Measurements from ENCODE around the gene SPATA2L.

Gene SPATA2L

DNA sequence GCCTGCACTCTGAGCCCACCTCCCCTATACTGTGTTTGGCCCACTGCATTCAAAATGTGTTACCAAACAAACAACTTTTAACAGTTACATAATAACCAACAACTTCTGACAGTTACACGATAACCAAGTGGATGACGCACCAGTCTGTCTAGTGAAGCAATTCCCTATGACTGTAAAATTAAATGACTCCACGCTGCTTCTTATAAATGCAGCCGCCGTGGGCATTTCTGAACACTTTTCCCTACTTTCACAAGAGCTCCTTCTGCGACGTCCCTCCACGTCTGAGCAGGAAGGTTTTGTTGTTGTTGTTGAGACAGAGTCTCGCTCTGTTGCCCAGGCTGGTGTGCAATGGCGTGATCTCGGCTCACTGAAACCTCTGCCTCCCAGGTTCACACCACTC lies 47.4 kb upstream of the SPATA2L start:
- TF ChIP-seq CTCF (IDR thresholded peaks at IDR 0.05; ENCODE audit: insufficient read depth, low read length): no peak
- TF ChIP-seq SPI1 (IDR thresholded peaks at IDR 0.05; ENCODE audit: borderline replicate concordance, low read depth): no peak
- H3K27ac ChIP-seq (replicated peaks): no peak overlapping the region
- H3K4me3 ChIP-seq (replicated peaks; ENCODE audit: insufficient read depth, low read length): no peak overlapping the region
- H3K27me3 ChIP-seq (ENCODE audit: insufficient read depth, poor library complexity, severe bottlenecking): no peaks in the 10 kb centered on the region
- DNase-seq (ENCODE audit: low read depth in 1 of 2, low spot score in 1 of 2): no peak

DNA sequence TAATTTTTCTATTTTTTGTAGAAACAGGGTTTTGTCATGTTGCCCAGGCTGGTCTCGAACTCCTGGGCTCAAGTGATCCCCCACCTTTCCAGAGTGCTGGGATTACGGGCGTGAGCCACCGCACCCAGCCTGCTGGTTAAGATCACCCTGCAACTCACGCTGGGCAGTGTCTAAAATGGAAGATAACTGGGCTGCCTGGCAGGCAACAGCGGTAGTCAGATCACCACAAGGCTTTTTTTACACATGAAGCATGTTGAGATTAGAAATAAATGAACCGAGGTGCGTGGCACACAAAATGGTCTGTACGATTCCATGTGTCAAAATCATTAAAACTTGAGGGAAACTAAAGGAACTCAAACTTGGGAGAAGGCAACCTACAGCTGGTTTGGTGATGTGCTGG lies 46.6 kb upstream of the SPATA2L start:
- no peak for DNase-seq (ENCODE audit: low read depth in 1 of 2, low spot score in 1 of 2)
- no peak for TF ChIP-seq POLR2AphosphoS5 (IDR thresholded peaks at IDR 0.05; ENCODE audit: low read depth)
- TF ChIP-seq, protein P1, sequence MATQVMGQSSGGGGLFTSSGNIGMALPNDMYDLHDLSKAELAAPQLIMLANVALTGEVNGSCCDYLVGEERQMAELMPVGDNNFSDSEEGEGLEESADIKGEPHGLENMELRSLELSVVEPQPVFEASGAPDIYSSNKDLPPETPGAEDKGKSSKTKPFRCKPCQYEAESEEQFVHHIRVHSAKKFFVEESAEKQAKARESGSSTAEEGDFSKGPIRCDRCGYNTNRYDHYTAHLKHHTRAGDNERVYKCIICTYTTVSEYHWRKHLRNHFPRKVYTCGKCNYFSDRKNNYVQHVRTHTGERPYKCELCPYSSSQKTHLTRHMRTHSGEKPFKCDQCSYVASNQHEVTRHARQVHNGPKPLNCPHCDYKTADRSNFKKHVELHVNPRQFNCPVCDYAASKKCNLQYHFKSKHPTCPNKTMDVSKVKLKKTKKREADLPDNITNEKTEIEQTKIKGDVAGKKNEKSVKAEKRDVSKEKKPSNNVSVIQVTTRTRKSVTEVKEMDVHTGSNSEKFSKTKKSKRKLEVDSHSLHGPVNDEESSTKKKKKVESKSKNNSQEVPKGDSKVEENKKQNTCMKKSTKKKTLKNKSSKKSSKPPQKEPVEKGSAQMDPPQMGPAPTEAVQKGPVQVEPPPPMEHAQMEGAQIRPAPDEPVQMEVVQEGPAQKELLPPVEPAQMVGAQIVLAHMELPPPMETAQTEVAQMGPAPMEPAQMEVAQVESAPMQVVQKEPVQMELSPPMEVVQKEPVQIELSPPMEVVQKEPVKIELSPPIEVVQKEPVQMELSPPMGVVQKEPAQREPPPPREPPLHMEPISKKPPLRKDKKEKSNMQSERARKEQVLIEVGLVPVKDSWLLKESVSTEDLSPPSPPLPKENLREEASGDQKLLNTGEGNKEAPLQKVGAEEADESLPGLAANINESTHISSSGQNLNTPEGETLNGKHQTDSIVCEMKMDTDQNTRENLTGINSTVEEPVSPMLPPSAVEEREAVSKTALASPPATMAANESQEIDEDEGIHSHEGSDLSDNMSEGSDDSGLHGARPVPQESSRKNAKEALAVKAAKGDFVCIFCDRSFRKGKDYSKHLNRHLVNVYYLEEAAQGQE (IDR thresholded peaks at IDR 0.05; ENCODE audit: insufficient replicate concordance, low read depth): no peak
- TF ChIP-seq GABPA (IDR thresholded peaks at IDR 0.05; ENCODE audit: low read depth): no peak
- TF ChIP-seq CTCF (IDR thresholded peaks at IDR 0.05; ENCODE audit: insufficient read depth, low read length): no peak
- H3K27ac ChIP-seq (replicated peaks): no peak overlapping the region
- H3K4me3 ChIP-seq (replicated peaks; ENCODE audit: insufficient read depth, low read length): no peak overlapping the region
- H3K27me3 ChIP-seq (ENCODE audit: insufficient read depth, poor library complexity, severe bottlenecking): no peaks in the 10 kb centered on the region

DNA sequence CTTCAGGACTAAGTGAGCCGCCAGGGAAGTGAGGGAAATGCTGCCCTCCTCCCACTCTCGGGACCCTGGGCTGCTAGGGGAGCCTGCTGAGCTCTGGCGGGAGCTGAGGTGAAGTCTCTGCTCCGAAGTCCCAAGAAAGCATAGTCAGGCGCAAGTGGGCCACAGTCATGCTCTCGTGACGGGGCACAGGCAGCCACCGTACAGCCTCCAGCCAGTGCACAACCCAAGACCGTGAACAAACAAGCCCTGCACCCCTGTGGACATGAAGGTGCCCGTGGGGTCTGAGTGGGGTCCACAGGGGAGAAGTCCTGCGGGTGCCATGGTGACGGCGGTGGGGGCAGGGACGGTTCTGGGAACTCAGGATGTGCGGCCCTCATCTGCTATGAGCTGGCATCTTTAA lies 44.5 kb upstream of the SPATA2L start:
- Histone ChIP-seq H3K27ac (replicated peaks) (no peak overlapping the region), H3K27me3 (ENCODE audit: insufficient read depth, poor library complexity, severe bottlenecking) (no peaks in the 10 kb centered on the region), H3K4me3 (replicated peaks; ENCODE audit: insufficient read depth, low read length) (no peak overlapping the region)
- TF ChIP-seq CTCF (IDR thresholded peaks at IDR 0.05; ENCODE audit: insufficient read depth, low read length) (no peak), SPI1 (IDR thresholded peaks at IDR 0.05; ENCODE audit: borderline replicate concordance, low read depth) (no peak), POLR2AphosphoS5 (IDR thresholded peaks at IDR 0.05; ENCODE audit: low read depth) (no peak), GABPA (IDR thresholded peaks at IDR 0.05; ENCODE audit: low read depth) (no peak)
- TF ChIP-seq, protein P1 (IDR thresholded peaks at IDR 0.05; ENCODE audit: insufficient replicate concordance, low read depth): no peak
- no peak for DNase-seq (ENCODE audit: low read depth in 1 of 2, low spot score in 1 of 2)

- Histone ChIP-seq H3K4me3 (replicated peaks; ENCODE audit: insufficient read depth, low read length) (no peak overlapping the region), H3K27me3 (ENCODE audit: insufficient read depth, poor library complexity, severe bottlenecking) (no peaks in the 10 kb centered on the region), H3K27ac (replicated peaks) (no peak overlapping the region)
- TF ChIP-seq POLR2AphosphoS5 (IDR thresholded peaks at IDR 0.05; ENCODE audit: low read depth) (no peak), SPI1 (IDR thresholded peaks at IDR 0.05; ENCODE audit: borderline replicate concordance, low read depth) (no peak), CTCF (IDR thresholded peaks at IDR 0.05; ENCODE audit: insufficient read depth, low read length) (no peak), GABPA (IDR thresholded peaks at IDR 0.05; ENCODE audit: low read depth) (no peak)
- no peak for DNase-seq (ENCODE audit: low read depth in 1 of 2, low spot score in 1 of 2)
Observed at GRCh38 chr16:89744813-89745212, 43.3 kb upstream of the SPATA2L start.

Data from HL-60 (cell line).